DMS 273 (cell line): Measurements from ENCODE around the gene YPEL4.
A peak's percentile ranks its signal among the peaks of the same experiment; 100 is the strongest.

Experiments used
- DNase-seq: peaks from one replicate; lab custom pipeline; 2025; ENCODE audit not compliant: unreplicated experiment; lab: John Stamatoyannopoulos, UW

YPEL4 gene

GRCh38 chr11:57634311-57634710, 15.4 kb downstream of the YPEL4 start:
- DNase-seq, result no peak

- DNase-seq, result no peak
Observed at GRCh38 chr11:57633394-57634070, 16.2 kb downstream of the YPEL4 start.

GRCh38 chr11:57632116-57632515, 17.6 kb downstream of the YPEL4 start:
- no peak for DNase-seq

GRCh38 chr11:57630171-57630570, 19.5 kb downstream of the YPEL4 start:
- no peak for DNase-seq

- no peak for DNase-seq
Observed at GRCh38 chr11:57626895-57627294, 22.8 kb downstream of the YPEL4 start.

- DNase-seq, result no peak
Observed at GRCh38 chr11:57624864-57625263, 24.8 kb downstream of the YPEL4 start.

- no peak for DNase-seq
Observed at GRCh38 chr11:57622263-57622662, 27.4 kb downstream of the YPEL4 start.

GRCh38 chr11:57620467-57620866, 29.2 kb downstream of the YPEL4 start:
- no peak for DNase-seq

GRCh38 chr11:57619331-57619730, 30.4 kb downstream of the YPEL4 start:
- peak; percentile 4 for DNase-seq

- no peak for DNase-seq
Observed at GRCh38 chr11:57618438-57618837, 31.3 kb downstream of the YPEL4 start.

- no peak for DNase-seq
Observed at GRCh38 chr11:57616595-57616994, 33.1 kb downstream of the YPEL4 start.

- no peak for DNase-seq
Observed at GRCh38 chr11:57615308-57615707, 34.4 kb downstream of the YPEL4 start.

- no peak for DNase-seq
Observed at GRCh38 chr11:57614234-57614772, 35.4 kb downstream of the YPEL4 start.

- no peak for DNase-seq
Observed at GRCh38 chr11:57610170-57610569, 39.5 kb downstream of the YPEL4 start.

- DNase-seq, result no peak
Observed at GRCh38 chr11:57605028-57605420, 44.7 kb downstream of the YPEL4 start.

GRCh38 chr11:57604296-57605027, 45.2 kb downstream of the YPEL4 start:
- DNase-seq, result no peak

GRCh38 chr11:57601297-57601696, 48.4 kb downstream of the YPEL4 start:
- no peak for DNase-seq

- no peak for DNase-seq
Observed at GRCh38 chr11:57599381-57599780, 50.3 kb downstream of the YPEL4 start.

GRCh38 chr11:57598831-57599155, 50.9 kb downstream of the YPEL4 start:
- no peak for DNase-seq

- DNase-seq, result peak; percentile 76
Observed at GRCh38 chr11:57597916-57598830, 51.5 kb downstream of the YPEL4 start.

GRCh38 chr11:57597461-57597915, 52.2 kb downstream of the YPEL4 start, which contains the start of gene SERPING1:
TSS of gene SERPING1 (plus strand) at chr11:57597685. CDS start at chr11:57598271, 586 bp downstream.
- DNase-seq, result peak; percentile 36
